ENCODE data around the gene SLC9A9. TPM values are rescaled to one million over a fixed set of nuclear protein-coding genes. Genes with fewer than 3 reads are reported as not detected.

SLC9A9 gene
- total RNA-seq, 4 donors from 2014 or later, result 13.4 to 15.0 (median 14.4) TPM

DNA sequence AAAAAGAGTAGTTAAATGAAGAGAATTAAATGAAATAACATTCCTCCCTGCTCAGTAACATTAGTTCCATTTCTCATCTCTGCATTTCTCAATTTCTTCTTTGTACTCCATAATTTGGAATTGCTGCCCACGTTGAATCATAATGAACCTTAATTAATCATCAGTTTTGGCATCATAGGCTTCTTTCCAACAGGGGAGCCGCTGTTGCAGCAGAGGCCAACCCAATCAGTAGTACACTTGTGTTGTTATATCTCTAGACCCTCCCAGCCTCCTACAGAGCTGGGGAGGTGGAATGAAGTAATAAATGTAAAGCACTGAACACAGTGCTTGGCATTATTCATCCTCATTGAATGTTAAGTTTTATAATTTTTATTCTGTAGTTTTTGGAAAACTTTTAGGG, 488.0 kb downstream of the SLC9A9 start:
- TF ChIP-seq CTCF (IDR thresholded peaks at IDR 0.05) (no peak), EP300 (IDR thresholded peaks at IDR 0.05) (no peak), POLR2A (IDR thresholded peaks at IDR 0.05; ENCODE audit: low read depth) (no peak), POLR2AphosphoS5 (IDR thresholded peaks at IDR 0.05) (no peak)
- peaks cover 0 to 15% (median 3%) of the 10 kb centered on the region in 4 donors for H3K4me1 ChIP-seq
- intact Hi-C loops (cut with DNase I), result no loop called here
- 38% methylated on average over 2 of the region's 2 CpGs for WGBS
- H3K9me3 ChIP-seq, result no peaks in the 10 kb centered on the region
- H3K27ac ChIP-seq (replicated peaks in 1 of 4), result no peak overlapping the region
- no peak for DNase-seq (ENCODE audit: extremely low spot score)
- no peak overlapping the region for H3K4me3 ChIP-seq
- no peaks in the 10 kb centered on the region for H3K36me3 ChIP-seq
- no peaks in the 10 kb centered on the region for H3K27me3 ChIP-seq

GRCh38 chr3:143358793-143359491, 489.3 kb downstream of the SLC9A9 start:
- Histone ChIP-seq H3K4me3 (no peak overlapping the region), H3K27me3 (no peaks in the 10 kb centered on the region), H3K9me3 (no peaks in the 10 kb centered on the region), H3K27ac (replicated peaks in 1 of 4) (no peak overlapping the region), H3K36me3 (no peaks in the 10 kb centered on the region), H3K4me1 (peaks cover 0 to 15% (median 3%) of the 10 kb centered on the region in 4 donors)
- 89% methylated on average over 4 of the region's 4 CpGs for WGBS
- TF ChIP-seq POLR2AphosphoS5 (IDR thresholded peaks at IDR 0.05), result no peak
- no peak for TF ChIP-seq CTCF (IDR thresholded peaks at IDR 0.05)
- TF ChIP-seq EP300 (IDR thresholded peaks at IDR 0.05), result no peak
- no peak for TF ChIP-seq POLR2A (IDR thresholded peaks at IDR 0.05; ENCODE audit: low read depth)
- DNase-seq (ENCODE audit: extremely low spot score), result no peak
- intact Hi-C loops (cut with DNase I), result no loop called here

DNA sequence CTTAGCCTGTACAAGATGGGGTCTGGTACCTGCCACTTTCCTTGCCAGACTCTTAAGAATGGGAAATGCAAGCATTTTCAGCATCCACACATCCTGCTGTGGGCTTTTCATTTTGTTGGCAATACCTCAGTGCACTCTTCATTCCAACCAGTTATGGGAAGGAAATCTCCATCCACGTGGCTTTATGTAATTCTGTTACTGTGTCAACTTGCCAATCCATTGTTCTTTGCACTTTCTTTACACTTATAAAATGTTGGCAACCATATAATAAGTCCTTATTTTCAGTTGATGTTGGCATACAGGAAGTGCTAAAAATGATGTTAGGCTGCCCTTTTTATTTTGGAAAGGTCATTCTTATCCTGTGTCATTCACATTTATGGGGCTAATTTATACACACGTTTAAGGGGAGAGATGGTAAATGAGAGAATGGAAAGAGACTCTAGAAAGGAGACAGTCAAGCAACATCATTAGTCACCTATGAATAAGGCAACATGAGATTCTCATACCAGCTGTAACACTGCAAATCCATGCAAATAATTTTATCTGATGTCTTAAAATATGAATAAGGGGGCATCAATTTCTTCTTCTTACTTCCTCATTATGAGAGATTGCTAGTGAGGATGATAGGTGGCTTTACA, 490.0 kb downstream of the SLC9A9 start:
- Histone ChIP-seq H3K4me1 (peaks cover 0 to 10% (median 2%) of the 10 kb centered on the region in 4 donors), H3K9me3 (no peaks in the 10 kb centered on the region), H3K27me3 (no peaks in the 10 kb centered on the region), H3K36me3 (no peaks in the 10 kb centered on the region), H3K4me3 (no peak overlapping the region), H3K27ac (replicated peaks in 1 of 4) (no peak overlapping the region)
- TF ChIP-seq EP300 (IDR thresholded peaks at IDR 0.05) (no peak), CTCF (IDR thresholded peaks at IDR 0.05) (no peak), POLR2A (IDR thresholded peaks at IDR 0.05; ENCODE audit: low read depth) (no peak), POLR2AphosphoS5 (IDR thresholded peaks at IDR 0.05) (no peak)
- WGBS, result 52% methylated on average over 2 of the region's 2 CpGs
- no peak for DNase-seq (ENCODE audit: extremely low spot score)
- intact Hi-C loops (cut with DNase I), result no loop called here

GRCh38 chr3:143357700-143358099, 490.6 kb downstream of the SLC9A9 start:
- Histone ChIP-seq H3K4me1 (peaks cover 0 to 4% (median 0%) of the 10 kb centered on the region in 4 donors), H3K4me3 (no peak overlapping the region), H3K36me3 (no peaks in the 10 kb centered on the region), H3K27ac (replicated peaks in 1 of 4) (no peak overlapping the region), H3K27me3 (no peaks in the 10 kb centered on the region), H3K9me3 (no peaks in the 10 kb centered on the region)
- WGBS, result 86% methylated on average over 3 of the region's 3 CpGs
- TF ChIP-seq CTCF (IDR thresholded peaks at IDR 0.05), result no peak
- TF ChIP-seq EP300 (IDR thresholded peaks at IDR 0.05), result no peak
- TF ChIP-seq POLR2A (IDR thresholded peaks at IDR 0.05; ENCODE audit: low read depth), result no peak
- no peak for TF ChIP-seq POLR2AphosphoS5 (IDR thresholded peaks at IDR 0.05)
- intact Hi-C loops (cut with DNase I), result no loop called here
- DNase-seq (ENCODE audit: extremely low spot score), result no peak

Measured in esophagus muscularis mucosa (tissue), 4 donors.